Stimulated activated CD8-positive, alpha-beta memory T cell treated with anti-CD3 and anti-CD28 coated beads, Interleukin-2, amount 100 ng/mL, for 1 hour (primary cell): ENCODE data around the gene RHEB.
A peak's percentile ranks its signal among the peaks of the same experiment; 100 is the strongest.

Experiments
- DNase-seq, 2 donors: peaks; one replicate each; pipeline ENCODE4 v3.0.0-alpha.2; 2020; ENCODE audit warnings: low read depth in 2 of 2

RHEB gene

DNA sequence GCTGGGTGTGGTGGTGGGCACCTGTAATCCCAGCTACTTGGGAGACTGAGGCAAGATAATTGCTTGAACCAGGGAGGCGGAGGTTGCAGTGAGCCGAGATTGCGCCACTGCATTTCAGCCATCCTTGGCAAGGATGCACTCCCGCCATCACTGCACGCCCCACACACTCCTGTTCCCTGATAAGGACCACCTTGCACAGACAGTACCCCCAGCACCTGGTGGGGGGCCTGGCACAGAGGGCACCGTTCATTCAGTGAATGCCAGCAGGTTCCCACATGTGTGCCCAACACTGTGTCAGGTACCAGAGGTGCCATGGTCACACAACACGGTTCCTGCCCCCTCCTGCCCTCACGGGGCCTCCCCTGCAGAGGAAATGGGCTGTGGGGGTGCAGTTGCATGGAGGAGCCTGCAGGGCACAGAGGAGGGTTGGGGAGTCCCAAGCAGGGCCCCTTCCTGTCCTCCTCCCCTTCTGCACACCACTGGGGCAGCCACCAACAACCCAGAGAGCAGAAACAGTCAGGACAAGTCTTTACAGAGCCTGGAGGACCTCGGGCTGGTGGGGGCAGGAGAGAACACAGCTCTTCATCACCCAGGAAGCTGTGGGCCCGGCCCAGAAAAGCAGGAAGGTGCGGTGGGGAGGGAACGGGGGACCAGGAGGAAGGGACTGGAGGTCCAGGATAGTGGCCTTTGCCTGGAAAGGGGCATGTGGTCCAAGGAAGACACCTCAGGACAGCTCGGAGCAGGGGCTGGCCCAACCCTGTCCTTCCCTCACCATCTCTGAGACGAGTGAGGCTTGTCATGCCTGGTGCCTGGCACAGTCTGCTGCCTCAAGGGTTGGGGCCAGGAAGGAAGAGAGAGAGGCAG is 86.8 kb downstream of the RHEB start:
- DNase-seq, result no peak

DNA sequence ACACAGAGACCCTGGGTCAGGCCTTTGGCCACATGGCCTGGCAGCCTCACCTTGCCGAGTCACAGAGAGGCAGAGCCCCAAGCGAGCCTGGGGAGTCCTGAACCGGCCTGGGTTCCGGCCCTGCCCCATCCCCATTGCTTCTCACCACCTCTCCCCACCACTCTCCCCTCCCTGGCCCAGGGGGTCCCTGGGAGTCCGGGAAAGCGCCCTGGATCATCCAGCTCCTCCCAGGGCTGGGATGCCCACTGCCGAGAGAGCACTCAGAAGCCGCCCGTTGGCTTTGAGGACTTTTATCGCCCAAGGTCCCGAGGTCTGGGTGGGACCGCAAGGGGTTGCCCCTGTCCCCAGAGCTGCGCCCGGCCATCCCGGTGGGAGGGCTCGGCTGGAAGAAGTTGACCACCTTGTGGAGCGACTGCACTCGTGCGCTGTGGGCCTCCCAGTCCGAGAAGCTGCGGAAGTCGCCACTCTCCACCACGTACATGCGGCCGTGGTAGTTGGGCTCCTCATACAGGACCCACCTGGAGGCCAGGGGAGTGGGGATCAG is 87.9 kb downstream of the RHEB start:
- no peak for DNase-seq

DNA sequence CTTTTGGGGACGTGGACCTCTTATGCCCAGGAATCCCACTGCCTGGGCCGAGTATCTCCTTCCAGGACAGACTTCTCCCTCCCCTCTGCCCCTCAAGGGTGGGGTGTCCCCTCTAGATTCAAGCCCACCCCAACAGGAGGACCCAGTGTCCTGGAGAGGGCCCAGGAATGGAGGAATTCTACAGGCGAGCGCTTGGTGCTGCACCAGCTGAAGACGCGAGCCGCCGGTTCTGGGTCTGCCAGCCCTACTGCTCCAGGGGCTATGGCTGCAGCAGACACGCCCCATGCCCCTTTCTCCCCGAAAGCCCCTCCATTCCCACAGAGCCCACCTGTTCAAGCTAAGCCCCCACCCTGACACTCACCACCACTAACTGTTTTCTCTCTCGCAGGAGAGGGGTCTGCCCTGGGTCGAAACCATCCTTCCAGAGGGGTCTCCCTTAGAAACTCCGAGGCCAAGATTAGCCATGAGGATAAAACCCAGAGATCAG is 88.4 kb downstream of the RHEB start:
- DNase-seq, result no peak

DNA sequence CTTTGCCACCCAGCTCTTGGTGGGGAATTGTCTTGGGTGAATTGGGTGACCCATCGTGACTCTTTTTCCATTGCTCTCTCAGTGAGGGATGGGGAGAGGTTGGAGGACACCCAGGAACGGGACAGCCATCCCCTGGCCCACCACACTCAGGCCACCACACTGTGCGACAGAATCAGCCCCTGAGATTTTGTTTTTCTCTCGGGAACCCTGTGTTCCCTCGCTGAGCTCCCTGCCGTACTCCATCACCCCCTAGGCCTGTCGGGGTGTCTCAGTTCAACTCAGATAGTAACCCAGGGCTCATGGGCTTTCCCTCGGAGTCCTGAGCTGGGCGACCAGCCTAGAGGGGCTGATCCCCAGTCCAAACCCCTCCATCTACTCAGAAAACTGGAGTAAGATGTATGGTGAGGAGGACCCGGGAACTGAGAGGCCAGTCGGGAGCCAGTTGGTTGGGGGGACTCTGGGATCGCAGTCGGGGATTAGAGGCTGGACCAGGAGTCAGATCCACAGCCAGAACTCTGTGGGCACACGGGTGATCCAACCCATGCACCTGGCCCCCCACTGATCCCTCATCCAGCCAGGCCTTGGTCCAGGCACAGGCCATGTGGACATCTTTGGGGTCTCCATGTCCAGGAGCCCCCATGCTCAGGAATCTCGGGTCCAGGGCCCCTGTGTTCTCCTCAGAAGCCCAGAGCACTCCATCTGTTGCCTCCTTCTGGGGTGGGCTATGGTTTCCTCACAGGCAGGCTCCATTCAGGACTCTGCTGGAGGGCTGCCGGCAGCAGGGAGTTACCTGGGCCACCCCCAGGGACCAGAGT is 89.1 kb downstream of the RHEB start:
- no peak for DNase-seq

DNA sequence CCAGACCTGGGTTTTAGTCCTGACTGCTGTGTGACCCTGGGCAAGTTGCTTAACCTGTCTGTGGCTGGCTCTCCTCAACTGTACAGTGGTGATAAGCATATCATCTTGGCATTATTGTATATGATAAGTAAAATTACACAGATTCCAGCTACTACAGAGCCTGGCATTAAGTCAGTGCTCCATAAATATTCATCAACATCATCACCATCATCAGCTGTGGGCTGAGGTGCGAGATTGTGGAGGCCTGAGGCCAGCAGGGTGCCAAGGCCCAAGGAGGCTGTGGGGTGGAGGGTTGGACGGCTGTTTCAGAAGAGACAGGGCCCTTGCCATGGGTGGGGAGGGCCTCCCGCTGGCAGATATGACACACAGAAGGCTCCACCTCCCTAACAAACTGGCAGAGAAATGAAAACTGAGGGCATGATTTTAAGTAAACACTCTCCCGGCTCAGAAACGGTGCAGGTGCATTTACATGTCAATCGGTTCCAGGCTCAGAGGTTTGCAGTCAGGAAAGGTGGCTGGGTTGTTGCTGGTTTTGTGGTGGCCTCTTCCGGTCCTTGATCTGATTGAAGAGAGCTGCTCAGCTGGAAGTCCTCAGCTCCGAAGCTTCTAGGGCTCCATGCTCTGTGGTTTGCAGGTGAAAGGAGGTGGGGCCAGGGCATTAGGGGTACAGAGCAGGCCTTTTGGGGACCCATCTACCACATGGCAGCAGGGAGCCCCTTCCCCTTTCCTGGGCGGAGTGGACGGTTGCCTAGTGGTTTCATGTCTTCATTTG is 89.9 kb downstream of the RHEB start:
- peak in 1 of 2 donors; percentile 30 for DNase-seq

DNA sequence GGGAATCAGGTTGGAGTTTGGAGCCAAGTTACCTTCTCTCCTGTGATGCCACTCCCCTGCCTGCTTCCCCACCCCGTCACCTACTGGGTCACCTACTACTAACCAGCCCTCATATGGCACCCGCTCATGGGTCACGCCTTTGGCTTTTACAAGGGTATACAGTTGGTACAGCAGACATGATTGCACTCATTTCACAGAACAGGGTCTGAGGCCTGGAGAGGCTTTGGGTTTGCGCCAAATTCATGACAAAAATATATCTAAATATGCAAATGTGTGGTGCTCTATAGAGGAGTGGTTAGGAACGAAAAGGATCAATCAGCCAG is 90.5 kb downstream of the RHEB start:
- DNase-seq, result no peak

DNA sequence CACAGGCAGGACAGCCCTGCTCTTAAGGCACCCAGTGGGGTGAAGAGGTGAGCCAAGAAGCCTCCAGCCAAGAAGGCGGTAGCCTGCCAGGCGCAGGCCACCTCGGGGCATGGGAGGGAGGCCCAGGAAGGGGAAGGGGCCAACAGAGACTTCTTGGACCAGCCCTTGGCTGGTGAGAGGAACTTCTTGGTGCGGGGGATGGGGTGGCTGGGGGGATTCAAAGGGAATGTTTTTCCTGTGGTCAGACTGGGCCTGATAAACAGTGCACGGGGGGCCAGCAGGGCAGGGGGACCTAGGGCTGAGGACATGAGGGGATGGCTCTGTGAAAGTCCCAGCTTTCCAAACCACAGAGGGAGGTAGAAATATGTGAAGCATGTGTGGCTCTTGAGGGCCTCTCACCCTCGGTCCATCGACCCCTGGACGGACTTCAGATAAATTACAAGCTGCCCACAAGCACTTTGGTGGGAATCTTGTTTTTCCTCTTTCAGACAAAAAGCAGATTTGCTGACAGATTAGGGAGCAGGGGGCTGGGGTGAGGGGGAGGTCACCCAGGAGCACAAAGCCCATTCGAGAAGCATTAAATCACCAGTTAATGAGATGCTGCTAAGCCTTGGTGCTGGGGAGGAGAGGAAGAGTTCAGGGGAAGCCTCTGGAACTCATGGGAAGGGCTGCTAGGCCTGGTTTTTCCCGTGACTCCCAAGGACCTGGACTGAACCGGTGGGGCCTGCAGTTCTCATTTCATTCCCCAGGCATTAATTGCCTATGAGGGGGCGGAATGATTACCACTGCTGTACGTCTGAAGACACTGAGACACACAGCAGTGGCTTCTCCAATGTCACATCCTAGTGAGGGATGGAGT is 91.1 kb downstream of the RHEB start:
- no peak for DNase-seq

DNA sequence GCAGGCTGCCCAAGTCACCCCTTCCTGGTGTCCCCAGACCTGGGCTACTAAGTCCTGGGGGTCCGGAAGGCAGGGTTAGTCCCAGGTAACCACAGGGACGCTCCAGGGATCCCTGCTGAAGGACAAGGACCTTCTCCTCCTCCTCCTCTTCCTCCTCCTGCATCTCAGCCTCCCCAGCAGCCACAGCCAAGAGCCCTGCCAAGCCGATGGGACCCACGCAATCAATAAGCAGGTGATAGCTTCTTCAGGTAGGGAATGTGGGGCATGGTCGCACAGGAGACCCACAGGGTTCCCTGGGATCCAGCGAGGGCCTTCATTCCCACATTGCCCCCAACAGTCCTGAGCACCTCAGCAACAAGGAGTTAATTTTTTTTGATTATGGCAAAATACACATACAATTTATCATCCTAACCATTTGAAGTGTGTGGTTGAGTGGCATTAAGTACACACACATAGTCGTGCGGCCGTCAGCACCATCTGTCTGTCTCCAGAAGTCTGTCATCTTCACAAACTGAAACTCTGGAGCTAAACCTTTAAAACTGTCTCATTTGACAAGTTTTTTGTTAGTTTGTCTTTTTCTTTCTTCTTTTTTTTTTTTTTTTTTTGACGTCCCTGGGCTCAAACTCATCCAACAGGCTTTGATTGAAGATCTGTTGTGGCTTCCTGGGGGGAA is 91.9 kb downstream of the RHEB start:
- DNase-seq, result no peak

DNA sequence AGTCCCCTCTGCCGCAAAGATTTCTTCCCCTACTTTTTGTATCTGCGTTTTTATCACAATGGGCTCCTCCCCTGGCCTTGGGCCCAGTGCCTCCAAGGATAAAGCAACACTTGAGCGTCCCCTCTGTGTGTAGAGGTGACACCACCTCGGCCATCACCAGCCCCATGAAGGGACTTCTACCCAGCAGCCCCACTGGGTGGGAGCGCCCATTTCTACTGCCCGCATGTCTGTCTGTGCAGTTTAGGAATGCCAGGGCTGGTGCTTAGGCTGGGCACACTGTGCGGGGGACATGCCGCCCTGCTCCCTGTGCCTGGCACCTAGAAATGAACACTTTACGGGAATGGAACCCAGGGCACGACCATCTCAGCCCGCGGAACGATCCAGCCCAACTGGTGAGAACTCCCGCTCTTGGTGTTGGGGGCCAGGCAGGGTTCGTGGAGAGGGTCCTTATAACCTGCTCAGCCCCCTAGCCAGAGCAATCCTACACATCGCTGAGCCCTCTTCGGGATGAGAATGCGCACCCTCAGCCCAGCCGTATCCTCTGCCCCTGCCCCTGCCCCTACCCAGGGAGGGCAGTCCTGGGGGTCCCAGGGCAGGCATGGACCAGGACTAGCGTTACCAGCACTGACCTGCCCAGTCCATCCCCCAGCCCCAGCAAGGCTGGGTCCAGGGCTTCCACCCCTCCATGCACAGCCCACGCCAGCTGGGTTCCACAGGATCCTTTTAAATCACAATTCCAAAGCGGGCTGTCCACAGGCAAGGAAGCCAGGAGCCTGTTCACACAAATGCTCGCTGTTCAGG is 92.6 kb downstream of the RHEB start:
- DNase-seq, result no peak

DNA sequence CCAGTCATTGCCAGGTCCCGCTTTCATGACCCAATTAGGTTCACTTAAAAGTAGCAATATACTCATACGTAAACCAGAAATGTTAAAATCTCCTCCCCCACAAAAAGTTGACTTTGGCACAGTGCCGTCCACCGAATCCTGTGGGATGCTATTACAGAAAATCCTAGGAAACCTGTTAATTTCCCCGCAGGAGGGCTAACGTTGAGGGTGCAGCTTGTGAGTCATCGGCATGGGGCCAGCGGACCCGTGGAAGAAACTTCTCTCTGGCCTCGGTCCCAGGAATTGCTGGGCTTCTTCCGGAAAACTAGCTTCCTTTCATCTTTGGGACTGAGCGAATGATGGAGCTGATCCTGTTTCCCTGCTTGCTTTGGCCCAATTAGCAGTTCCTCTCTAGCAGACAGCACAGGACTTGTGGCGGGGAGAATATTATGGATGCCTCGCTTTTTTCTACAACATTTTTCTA is 93.2 kb downstream of the RHEB start:
- no peak for DNase-seq

DNA sequence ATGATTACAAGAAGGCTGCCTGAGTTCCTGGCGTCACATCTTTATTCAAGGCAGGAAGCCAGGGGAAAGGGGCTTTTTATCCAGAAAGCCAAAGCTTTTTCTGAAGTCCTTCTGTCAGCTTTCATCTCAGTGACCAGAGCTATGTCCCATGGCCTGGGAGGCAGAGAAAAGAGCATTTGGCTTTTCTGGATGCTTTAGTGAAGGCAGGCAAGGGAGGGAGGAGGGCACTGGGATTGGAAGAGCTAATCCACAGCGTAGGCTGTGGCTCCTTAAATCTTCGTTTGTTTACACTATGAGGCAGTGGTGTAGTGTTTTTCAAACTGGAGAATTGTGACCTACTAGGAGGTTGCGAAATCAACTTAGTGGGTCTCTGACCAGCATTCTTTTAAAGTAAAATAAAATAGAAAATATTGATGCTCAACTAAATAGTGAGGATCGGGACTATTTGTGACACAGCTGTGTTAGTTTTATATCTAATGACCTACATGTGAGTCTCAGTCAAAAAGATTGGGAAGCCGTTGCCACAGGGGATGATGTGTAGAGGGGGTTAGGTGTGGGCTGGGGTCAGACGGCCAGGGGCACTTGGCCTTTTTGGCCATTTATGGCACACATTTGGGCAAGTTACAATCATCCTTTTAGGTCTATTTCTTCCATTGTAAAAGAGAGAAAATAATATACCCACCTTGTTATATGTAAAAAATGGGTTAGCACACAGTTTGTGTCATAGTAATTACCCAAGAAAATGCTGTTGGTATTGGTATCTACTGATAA is 93.8 kb downstream of the RHEB start:
- DNase-seq, result no peak

DNA sequence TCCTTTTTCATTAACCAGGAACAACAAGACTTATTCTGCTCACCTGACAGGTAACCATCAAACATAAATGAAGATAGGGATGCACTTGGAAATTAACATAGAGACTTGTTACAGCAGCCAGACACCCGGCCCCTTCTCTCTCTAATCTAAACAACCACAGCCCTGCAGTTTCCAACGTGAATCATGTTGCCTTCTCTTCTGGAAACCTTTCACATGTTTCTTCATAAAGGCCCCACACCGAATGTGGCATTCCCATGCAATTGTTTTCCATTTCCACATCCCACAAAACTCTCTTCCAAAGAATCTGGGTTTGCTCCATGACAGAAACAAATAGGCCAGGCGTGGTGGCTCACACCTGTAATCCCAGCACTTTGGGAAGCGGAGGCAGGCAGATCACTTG is 94.9 kb downstream of the RHEB start:
- no peak for DNase-seq

DNA sequence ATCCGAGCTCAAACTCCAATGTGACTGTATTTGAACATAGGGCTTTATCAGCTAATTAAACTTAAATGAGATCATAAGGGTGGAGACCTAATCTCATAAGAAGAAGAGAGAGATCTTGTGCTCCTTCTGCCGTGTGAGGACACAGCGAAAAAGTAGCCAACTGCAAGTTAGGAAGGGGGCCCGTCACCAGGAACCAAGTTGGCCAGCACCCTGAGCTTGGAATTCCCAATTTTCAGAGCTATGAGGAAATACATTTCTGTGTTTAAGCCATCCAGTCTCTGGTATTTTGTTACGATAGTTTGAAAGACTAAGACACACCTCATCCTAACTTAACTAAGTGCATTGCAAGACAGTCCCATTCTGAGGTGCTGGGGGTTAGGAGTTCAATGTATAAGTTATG is 95.8 kb downstream of the RHEB start:
- no peak for DNase-seq

DNA sequence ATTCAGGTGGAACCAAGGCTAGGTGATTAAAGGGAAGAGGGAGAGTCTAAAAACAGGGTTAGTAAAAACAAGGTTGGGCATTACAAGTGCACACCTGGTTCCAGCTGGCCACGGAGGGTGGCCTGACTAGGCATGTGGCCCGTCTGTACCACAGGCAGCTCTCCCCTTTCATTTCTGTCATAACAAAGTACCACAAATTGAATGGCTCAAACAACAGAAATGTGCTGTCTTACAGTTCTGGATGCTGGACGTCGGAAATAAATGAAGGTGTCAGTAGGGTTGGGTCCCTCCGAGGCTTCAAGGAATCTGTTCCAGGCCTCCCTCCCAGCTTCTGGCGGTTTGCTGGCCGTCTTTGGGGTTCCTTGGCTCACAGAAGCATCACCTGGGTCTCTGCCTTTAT is 96.5 kb downstream of the RHEB start:
- DNase-seq, result no peak

DNA sequence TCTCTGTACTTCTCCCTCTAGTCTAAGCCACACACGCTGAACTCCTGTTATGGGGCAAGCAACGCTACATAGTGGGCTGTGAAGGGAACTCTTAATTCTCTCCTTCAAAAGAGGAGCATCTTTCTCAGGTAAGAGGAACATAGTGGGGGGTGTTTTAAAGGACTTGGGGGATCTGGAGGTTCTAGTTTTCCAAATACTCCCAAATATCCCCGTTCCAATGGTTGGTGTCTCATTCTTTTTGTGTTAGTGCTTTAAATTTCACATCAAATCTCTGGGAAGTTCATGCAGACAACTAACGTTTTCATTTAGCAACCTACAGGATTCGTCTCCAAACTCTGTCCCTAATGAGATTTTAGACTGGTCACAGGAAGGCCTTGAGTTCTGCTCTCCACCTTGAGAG is 97.5 kb downstream of the RHEB start:
- no peak for DNase-seq

DNA sequence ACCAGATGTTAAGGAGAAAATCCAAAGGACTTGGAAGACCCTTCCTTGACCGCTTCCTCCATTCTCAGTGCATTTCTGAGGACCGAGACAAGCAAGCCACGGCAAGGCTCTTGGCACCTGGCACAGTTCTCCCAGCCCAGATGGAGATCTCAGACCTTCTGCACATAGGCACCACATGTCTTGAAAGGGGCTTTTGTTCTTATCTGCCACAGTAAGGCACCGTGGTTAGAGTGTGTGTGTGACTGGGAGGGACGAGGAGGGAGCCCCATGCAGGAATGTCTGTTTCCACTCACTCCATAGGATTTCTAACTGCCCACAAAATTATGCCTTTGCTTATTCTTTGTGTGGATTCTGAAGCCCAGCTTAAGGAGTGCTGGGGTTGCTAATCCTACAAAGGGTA is 99.6 kb downstream of the RHEB start:
- DNase-seq, result no peak

DNA sequence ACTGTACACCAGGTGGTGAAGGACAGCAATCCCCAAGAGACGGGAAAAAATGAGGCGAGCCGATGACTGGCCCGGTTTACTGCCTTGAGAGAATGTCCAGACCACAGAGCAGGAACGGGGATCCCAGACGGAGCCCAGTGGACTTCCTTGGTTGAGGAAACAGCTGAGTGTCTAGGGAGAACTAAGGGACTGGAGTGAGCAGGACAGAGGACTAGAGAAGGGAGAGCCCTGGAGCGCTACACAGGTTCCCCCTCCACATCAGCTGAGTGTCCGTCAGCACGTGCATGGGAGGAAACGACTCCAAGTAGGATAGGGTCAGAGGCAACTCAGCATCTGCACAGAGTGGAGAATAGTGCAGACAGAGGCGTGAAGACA is 102.8 kb downstream of the RHEB start:
- no peak for DNase-seq

DNA sequence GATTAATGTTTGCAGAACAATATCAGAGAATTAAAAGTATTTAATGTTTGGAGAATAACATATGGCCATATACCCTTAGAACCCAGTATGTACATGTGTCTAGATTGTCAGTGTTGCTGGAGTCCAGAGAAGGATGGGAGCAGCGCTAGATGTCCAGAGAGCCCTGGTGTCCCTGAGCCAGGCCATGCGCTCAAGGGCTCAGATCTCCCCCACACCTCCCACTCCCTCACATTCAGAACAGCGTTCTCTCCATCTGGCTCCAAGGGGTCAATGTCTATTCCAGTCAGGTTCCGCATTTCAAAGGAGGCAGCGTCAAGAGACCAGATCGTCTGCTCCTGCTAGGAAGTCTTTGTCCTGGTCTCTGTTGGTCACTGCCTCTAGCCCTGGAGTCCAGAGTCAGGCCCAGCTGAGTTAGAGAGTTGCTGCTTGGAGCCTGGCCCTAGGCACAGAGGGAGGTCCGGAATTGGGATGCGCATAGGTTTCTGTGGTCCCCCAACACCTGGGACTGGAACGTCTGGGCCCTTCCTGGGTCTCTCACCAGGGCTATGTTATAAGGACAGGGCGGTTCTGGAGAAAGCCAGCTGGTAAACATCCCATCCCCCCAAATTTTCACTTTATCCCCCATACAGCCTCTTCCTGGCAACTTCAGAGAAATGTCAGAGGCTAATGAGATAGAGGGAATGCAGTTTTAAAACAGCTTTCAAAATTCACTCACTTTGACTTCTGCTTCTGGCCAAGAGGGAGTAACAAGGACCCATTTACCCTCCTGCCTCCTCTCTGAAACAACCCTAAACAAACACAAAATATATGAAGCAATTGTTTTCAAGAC is 103.4 kb downstream of the RHEB start:
- no peak for DNase-seq
